Cardiac ventricle fibroblast (primary cell): ENCODE data around the gene PLCZ1. TPM values are rescaled to one million over a fixed set of nuclear protein-coding genes. Genes with fewer than 3 reads are reported as not detected.

ENCODE experiments used
- total RNA-seq: library from RNA; depleted of rRNA; stranded (reverse); fragments of >200 nt; gene quantifications from 2 replicates; pipeline ENCODE4 v1.2.3, GENCODE V29; 2015

PLCZ1 gene
- total RNA-seq, result not detected in 2 replicates

GRCh38 chr12:18737819-18738218 is at the start of gene PLCZ1, which contains the start of gene CAPZA3:
PLCZ1 (minus strand) TSS chr12:18738012; CDS start chr12:18737371, 641 bp downstream.
CAPZA3 (plus strand) TSS chr12:18738119; CDS start chr12:18738269, 150 bp downstream.

Other genes with a start within 250 kb of the PLCZ1 start
- not detected in 2 replicates for gene CAPZA3, start 107 bp upstream of the PLCZ1 start, total RNA-seq